ENCODE data around the gene PPP1R14C.
"Not testable (repeated sequence)": the region's sequence is repeated elsewhere in the genome, so short reads cannot be mapped to it uniquely, and the experiment has no call there.

Gene PPP1R14C

DNA sequence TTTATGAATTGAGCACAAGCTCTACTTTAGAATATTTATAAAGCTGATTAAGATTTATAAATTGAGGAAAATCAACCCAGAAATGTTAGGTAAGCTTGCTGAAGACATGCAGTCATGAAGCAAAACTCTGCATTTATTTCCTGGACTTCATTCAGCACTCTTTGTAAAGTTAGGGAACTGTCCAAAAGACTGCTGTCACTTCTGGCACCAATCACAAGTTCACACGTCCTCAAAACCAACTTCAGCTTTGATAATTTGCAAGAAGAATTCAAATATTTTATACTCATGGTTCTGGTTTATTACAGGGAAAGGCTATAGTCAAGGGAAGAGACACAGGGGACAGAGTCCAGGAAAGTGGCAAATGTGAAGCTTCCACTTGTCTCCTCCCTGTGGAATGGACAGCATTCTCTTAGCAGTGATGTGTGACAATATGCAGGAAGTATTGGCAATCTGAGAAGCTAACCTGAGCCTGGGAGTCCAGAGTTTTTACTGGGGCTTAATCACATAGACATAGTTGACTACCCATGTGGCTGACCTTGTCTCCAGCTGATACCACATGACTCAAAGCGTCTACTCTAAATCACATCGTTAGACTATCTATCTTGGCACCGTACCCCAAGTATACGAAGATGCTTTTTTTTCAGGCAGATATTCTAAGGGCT, 85.4 kb downstream of the PPP1R14C start:
- no peak for DNase-seq

DNA sequence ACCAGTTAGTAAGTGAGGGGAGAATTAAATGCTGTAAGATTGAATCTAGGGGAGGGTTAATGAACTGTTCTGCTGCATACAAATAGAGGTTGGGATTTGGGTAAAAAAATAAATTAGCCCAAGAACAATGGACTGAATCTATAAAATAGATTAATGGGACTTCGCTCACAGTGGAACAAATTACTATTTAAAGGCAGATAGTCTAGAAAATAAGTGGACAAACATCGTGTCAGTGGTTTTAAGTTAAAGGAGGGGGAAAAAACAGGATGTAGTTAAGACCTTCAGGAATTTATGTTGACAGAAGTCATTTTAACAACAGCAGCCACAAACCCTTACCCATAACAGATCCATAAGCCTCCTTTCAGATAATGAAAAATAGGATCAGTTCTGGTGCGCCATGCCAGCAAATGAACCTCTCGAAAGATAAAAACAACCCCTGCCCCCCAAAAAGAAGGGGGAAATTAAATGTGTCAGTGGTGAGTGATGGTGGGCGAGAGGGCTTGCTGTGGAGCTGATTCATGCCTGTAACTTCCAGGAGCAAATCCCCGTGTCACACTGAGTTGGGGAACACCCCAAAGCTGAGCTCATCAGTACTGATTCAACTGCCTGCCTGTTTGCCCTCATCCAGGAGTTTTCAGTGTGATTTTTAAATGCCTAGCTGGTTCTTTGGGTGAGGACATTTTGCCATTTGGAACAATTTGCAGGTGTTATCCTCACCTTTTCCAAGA, 86.8 kb downstream of the PPP1R14C start:
- DNase-seq, result no peak

DNA sequence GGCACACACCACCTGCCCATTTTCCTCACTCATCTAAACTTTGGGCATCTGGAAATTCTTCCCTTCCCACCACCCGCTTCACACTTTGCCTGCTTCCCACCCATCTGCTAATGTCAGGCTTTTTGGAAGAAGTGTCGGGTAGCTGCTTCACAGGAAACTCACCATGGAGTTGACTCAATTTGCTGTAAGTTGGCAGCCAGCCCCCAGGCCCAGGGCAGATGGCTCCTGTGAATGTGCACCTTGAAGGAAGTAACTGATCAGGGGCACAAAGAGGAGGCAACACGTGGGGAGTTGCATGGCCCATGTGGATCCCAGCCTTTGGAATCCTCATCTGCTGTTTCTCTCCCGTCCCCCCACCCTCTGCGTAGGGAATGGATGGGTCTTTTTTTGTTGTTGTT, 87.3 kb downstream of the PPP1R14C start:
- DNase-seq, result no peak

DNA sequence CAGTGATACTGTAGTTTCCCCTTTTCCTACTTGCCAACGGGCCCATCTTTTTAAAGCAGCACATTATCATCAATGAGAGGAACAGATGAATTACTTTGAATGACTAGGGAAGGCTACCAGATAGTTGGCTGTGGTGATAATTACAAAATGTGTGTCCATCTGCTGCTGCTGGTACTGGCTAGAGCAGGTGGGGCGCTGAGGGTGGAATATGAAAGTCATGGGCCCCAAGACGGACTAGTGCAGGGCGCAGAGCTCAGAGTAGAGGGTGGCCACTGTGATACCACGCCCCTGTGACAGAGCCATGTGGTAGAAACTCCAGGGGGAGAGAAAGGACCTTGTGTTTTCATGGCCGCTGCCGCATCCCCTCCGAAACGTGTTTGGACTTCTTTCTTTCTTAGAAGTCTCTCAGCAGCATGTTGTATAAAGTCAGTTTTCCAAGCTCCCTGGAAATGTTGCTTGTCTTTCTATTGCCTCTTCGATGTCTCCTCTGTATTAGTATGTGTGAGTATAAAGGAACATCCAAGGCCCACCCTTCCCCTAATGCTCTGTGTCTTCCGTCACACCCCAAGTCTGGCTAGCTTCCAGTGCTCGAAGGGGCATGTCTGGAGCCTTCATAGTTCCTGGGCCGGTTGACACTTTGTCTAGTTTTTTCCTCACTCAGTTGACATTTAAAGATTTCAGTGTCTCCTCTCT, 88.1 kb downstream of the PPP1R14C start:
- no peak for DNase-seq

DNA sequence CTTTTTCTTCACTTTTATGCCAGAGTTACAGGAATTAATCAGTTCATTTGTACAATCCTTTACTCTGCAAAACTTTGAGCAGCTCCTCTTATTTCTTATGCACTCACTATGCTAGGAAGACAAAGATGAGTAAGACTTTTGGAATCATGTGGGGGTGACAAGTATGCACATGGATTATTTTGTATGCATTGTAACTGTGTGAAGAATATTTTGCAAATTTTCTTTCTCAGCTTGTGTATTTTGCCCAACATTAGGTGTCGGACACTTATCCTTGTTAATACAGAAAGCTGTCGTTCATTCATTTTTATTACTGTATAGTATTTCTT, 88.6 kb downstream of the PPP1R14C start:
- no peak for DNase-seq

DNA sequence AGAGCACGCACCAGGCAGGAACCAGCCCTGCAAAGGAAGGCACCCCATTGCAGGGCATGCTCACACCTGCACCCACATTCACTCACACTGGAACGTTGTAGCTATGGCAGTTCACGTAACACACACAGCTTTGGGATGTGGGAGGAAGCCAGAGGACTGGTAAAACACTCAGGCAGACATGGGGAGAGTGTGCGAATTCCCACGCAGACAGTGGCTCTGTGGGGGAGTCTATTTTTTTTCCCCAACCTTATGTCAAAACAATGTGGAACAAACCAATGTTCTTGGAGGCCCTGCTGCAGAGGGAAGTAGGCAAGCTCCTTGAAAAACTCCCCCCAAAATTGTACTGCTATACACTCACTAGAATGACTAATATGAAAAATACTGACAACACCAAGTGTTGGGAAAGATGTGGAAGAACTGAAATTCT, 91.0 kb downstream of the PPP1R14C start:
- no peak for DNase-seq

DNA sequence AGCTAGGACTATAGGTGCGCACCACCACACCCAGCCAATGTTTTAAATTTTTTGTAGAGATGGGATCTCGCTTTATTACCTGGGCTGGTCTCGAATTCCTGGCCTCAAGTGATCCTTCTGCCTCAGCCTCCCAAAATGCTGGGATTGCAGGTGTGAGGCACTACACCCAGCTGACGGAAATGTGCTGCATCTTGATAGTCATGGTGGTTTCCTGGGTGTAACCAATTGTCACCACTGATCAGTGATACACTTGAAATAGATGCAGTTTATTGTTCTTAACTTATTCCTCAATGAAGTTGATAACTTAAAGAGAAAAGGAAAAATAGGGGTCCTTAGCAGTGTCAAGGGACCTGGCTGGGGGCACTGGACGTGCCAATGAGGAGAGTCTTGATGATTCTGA, 92.4 kb downstream of the PPP1R14C start:
- DNase-seq, result no peak

DNA sequence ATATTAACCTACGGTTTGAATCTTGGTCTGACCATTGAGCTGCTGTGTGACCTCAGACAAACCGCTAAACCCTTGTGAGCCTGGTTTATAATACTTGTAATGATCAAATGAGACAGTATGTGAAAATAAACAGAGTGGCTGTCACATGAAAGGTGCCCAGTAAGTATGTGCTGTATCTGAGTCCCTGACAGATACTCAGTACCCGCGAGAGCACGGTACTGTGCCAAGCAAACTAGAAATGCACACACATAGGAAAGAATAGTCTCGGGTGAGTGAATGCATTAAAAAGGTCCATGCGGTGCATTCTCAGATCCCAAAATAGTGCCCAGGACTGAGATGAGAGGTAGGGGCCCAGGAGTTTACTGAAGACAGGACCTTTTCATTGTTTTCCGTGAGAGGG, 93.3 kb downstream of the PPP1R14C start:
- no peak for DNase-seq

DNA sequence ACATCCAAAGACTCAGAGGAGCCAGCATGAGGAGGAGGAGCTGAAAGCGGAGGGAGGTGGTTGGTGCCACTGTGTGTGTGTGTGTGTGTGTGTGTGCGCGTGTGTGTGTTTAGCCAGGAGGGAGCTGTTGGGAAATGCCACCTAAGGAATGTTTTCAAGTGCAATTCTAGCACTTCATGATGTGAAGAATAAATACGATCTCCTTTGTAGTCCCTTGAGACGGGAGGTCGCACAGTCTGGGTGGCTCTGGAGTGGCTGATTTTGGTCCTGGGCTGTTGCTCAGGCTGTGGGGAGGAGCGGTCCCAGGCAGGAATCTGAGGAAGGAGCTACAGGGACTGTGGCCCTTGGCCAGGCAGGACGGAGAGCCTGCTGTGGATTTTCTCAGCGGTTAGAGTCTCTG, 93.7 kb downstream of the PPP1R14C start:
- DNase-seq, result no peak

DNA sequence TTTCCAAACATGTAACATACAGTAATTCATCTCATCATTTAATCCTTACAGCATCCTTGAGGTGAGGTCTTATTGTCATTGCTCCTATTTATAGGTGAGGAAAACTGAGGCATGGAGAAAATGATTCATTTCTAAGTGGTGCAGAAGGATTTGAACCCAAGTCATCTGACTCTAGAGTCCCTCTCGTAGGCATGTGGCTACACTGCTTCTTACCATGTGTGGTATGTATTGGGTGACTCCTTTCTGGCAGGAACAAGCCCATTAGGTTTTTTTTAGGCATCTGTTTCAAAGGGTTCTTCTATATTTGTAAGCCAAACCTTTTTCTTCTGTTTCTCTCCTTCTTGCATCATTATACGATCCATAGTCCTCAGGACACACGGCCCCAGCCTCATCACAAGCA, 94.8 kb downstream of the PPP1R14C start:
- no peak for DNase-seq

DNA sequence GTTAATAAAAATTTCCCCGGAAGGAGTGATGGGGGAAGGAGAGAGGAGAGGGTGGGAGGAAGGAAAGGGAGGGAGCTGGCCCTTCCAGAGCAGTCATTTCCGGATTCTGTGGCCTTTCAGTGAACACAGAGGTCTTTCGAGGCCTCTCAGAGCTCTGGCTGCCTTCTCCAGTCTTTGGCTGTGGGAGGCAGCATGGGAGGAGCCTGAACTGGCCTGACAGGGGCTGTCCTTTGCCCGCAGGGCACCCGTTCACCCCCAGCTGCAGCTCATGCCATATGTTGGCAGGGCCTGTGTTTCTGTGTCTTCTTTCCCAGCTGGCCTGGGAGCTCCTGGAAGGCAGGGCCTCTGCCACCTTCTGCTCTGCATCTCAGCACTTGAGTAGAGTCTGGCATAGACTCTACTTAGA, 95.5 kb downstream of the PPP1R14C start:
- no peak for DNase-seq

DNA sequence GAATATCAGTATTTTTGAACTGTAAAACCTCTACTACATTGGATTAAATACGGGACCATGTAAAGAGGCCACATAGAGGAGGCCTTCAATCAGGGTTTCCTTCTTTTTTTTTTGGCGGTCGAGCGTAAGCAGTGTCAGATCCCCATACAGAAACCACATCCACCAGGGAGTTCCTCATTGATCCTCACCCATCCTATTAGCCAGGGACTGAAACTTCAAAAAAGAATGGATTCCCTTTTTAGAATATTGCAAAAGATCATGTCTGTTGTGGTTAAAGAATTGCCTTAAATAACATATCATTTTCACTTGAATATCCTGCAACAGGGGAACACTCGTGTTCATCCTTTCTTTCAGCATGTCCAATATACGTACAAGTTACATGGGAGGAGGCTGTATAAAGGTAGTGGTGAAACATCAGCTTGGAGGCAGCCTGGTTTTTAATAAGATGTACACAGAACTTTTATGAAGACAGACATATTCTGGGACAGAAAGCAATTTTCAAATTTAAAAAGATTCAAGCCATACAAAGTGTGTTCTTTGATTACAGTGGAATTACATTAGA, 96.1 kb downstream of the PPP1R14C start:
- no peak for DNase-seq

DNA sequence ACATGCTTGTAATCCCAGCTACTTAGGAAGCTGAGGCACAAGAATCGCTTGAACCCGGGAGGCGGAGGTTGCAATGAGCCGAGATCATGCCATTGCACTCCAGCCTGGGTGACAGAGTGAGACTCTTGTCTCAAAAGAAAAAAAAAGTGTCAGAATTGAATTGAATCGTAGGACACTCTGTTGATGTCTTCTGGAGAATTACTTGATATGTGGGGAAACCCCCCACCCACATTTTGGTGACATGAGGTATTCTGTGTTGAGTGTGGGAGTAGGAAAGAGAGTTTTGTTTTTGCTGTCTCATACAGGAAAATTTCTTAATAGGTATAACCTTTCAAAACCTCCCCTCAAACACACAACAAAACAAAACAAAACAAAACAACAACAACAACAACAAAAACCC, 98.9 kb downstream of the PPP1R14C start:
- not testable (repeated sequence) for DNase-seq

DNA sequence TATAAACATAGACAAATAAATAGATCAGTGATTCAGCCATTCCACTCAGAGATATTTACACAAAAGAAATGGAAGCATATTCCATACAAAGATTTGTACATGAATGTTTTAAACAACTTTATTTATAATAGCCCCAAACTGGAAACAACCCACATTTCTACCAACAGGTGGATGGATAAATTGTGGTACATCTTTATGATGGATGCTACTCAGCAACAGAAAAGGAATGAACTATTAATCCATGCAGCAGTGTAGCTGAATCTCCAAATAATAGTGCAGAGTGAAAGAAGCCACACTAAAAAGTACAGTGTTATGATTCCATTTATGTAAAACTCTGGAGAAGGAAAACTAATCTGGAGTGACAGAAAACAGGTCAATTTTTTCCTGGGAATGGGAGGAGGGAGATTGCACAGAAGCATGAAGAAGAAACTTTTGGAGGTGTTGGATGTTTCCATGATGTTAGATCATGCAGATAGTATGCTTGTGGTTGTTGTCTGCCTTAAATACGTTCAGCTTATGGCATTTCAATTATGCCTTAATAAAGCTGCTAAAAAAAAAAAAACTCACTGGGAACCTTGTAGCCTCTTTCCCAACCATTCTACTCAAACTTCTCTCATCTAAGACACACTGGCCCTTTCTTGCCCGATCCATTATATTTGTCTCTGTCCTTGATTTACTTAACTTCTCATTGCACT, 100.9 kb downstream of the PPP1R14C start:
- DNase-seq, result no peak

DNA sequence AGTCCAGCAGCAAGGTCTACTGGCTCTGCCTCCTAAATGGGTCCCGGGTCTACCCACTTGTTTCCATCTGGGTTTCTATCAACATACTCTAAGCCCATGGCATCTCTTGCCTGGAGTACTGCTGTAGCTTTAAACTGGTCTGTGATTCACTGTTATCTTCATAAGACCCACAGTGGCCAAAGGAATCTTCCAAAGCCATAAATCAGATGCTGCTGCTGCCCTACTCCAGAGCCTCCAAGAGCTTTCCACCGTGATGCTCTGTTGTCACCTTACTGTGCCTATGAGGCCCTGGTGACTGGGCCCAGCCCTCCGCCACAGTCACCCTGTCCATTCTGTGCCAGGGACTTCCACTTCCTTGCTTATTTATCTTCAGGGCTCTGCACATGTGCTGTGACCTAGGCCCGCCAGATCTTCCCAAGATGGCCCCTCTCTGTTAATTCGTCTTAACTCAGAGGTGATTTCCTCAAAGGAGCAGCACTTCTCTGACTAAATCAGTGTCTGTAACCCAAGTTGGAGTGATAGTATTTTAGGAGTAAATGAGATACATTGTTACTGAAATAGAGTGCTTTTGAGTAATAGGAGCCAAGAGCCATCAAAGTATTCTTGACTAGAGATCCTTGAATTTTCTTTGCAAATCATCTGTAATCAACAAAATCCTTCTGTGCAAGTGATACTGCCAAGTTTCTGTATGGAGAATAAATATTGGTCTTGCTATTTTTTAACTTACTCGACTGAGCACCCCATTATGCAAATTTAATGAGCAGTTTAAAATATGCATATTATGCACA, 102.5 kb downstream of the PPP1R14C start:
- no peak for DNase-seq

DNA sequence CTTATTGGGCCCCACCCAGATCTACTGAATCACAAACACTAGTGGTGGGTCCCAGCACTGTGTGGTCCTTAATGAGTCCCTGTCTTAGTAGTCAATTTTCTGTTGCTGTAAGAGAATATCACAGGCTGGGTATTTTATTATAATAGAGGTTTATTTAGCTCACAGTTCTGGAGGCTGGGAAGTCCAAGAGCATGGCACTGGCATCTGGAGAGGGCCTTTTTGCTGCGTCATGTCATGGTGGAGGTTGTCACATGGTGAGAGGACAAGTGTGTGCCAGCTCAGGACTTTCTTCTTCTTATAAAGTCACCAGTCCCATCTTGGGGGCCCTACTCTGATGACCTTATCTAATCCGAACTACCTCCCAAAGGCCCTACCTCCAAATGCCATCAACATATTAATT, 105.0 kb downstream of the PPP1R14C start:
- DNase-seq, result no peak

DNA sequence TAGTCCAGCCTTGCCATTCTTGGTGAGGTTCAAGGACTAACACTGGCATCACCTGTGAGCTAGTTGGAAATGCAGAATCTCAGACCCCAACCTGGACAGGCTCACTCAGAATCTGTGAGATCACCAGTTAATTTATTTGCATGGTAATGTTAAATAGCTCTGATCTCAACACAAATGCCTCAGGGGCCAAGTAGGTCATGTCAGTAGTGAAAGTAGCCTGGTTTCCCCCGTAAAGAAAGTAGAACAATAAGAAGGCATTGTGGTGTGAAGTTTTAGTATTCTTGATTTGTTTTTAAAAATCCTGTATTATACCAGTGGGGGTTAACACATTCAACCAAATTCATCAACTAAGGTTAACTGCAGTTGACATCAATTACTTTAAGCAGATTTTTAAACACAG, 105.5 kb downstream of the PPP1R14C start:
- no peak for DNase-seq

DNA sequence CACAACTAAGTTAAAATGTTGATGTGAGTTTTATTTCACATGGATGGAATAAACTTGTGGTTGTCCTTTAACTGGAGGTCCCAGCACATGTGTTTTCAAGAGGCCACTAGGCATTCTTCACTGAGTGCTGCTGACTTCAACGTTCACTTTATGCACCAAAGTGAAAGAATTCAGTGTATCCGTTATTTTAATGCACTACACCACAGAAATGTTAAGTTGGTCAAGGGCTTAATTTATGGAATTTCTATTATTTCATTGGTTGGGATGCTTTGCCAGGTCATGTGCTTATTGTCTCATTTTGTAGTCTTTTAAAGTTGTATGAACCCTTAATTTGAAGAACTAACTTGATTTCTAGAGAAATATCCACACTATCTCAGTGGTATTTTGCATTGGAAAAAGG, 106.4 kb downstream of the PPP1R14C start:
- no peak for DNase-seq

DNA sequence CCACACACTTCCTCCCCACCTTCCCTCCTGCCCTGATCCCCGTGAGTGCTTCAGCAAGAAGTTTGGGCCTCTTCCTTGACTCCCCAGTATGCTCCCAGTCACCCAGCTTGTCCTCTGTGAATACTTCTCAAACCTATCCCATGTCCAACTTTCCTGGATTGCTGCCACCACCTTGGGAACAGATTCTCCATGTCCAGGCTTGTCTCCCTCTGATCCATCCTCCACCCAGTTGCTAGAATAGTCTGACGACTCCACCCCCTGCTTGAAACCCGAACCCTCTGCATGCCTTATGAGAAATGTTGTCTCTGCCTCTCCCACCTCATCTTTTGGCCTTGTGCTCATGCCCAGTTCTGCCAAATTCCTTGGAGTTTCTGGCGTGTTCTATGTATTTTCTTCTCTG, 108.0 kb downstream of the PPP1R14C start:
- DNase-seq, result no peak

DNA sequence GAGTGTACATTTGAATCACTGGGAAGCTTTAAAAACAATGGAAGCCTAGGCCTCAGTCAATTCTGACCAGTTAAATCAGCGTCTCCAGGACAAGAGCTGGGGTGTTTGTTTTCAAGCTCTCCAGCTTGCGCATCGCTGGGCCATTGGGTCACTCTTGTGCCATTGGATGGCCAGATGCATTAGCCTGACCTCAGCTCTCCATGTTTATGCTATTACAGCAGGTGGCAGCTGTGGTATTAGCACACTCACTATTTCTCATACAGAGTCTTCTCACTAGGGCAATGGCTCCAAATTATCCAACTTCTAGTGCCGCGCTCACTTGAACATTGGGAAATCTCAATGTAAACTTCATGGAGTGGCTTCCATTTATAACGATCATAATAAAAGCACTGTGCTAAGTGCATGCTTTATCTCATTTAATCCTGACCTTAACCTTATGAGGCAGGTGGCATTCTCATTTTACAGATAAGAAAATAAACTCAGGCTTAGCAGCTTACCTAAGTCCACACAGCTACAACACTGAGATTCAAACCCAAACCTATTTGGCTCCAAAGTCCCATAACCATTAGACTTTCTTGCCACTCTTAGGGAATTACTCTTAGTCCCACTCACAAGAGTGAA, 108.8 kb downstream of the PPP1R14C start:
- no peak for DNase-seq

DNA sequence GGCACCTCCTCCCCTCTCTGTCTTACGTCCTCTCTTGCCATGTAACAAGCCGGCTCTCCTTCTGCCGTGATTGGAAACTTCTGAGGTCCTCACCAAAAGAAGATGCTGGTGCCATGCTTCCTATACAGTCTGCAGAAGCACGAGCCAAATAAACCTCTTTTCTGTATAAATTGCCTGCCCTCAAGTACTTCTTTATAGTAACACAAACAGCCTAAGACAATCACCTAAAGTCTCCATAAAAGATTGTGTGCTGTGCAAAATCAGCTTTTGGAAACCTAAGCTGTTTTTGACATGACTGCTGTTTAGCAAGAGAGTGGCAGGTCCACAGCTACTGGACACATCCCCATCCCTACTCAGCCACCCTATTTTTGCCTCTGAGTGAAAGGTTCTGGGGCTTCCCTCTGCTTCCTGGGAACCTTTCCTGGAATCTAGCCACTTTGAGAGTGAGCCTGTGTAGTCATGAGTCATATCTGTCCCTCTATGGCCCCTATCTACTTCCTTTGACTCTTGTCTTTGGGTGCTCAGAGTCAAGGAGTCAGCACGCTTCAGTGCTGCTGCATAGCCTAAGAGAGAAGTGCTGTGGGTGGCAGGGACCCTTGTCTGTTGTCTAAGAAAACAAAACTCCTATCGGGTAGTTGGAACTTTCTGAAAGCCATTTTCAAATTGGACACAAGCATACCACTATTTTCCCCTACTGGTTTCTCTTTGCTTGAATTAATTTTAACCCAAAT, 110.0 kb downstream of the PPP1R14C start:
- no peak for DNase-seq
